Cardiac muscle cell (in vitro differentiated cells and primary cell): ENCODE results near the gene CR2. TPM values are rescaled to one million over a fixed set of nuclear protein-coding genes. Genes with fewer than 3 reads are reported as not detected.
"Not testable (repeated sequence)": the region's sequence is repeated elsewhere in the genome, so short reads cannot be mapped to it uniquely, and the experiment has no call there.

Experiments used
- DNase-seq, 2 donors: peaks; one replicate each; pipeline versions ENCODE4 v3.0.0 to v3.0.0-alpha.2; 2010 to 2017; ENCODE audit warnings: low read depth in 1 of 2, low spot score in 1 of 2
- H3K27ac ChIP-seq: fragments of 200-600 bp; sonication (generic); 2 replicates; pipeline ENCODE4 v1.5.1; 2016
- H3K27me3 ChIP-seq: fragments of 200-600 bp; sonication (generic); 2 replicates; pipeline ENCODE4 v1.6.0; 2016; ENCODE audit warnings: control low read depth
- H3K36me3 ChIP-seq: fragments of 200-600 bp; sonication (generic); 2 replicates; pipeline ENCODE4 v1.5.1; 2016; ENCODE audit warnings: control low read depth
- H3K4me1 ChIP-seq: fragments of 200-600 bp; sonication (generic); 2 replicates; pipeline ENCODE4 v1.8.1; 2017; ENCODE audit warnings: low read depth, mild to moderate bottlenecking, mixed run types
- H3K4me3 ChIP-seq: fragments of 200-600 bp; sonication (generic); 2 replicates; pipeline ENCODE4 v1.5.1; 2016; ENCODE audit warnings: mild to moderate bottlenecking
- H3K9me3 ChIP-seq: fragments of 200-600 bp; sonication (generic); 2 replicates; pipeline ENCODE4 v1.5.1; 2017; ENCODE audit warnings: low read depth, mild to moderate bottlenecking, control low read depth
- polyA plus RNA-seq: library from polyadenylated mRNA; unstranded; fragments of >200 nt; fragmentation: Nextera tagmentation; extraction: Ambion mirVana; gene quantifications from 2 replicates; pipeline ENCODE4 v1.2.1, GENCODE V29; 2016
- total RNA-seq: library from RNA; depleted of rRNA; stranded (reverse); fragments of >200 nt; gene quantifications from 2 replicates; pipeline ENCODE4 v1.2.3, GENCODE V29; 2016
- TF ChIP-seq, protein P1 (sequence below): IDR thresholded peaks from 2 replicates; pipeline ENCODE4 v1.5.1; 2012; ENCODE audit warnings: low read depth, mild to moderate bottlenecking, low read length

Gene CR2
- total and polyA plus RNA-seq, 2 experiments from 2014 or later = not detected

DNA sequence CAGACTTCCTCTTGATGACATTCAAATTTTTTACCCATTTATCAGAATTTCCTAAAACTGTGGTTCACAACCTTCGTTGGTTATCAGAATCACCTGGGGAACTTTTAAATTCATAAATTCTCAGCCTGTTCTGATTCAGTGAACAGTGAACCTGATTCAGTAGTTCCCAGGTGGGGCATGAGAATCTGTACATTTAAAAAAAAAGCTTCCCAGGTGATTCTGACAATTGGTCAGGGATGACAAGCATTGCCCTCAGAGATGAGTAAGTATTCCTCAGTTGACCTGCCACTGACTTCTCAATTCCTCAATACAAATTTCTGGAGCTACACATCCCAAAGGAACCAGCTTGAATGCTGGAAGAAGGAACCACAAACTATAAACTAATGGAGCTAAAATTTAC lies 23.5 kb upstream of the CR2 start:
- TF ChIP-seq, protein P1, sequence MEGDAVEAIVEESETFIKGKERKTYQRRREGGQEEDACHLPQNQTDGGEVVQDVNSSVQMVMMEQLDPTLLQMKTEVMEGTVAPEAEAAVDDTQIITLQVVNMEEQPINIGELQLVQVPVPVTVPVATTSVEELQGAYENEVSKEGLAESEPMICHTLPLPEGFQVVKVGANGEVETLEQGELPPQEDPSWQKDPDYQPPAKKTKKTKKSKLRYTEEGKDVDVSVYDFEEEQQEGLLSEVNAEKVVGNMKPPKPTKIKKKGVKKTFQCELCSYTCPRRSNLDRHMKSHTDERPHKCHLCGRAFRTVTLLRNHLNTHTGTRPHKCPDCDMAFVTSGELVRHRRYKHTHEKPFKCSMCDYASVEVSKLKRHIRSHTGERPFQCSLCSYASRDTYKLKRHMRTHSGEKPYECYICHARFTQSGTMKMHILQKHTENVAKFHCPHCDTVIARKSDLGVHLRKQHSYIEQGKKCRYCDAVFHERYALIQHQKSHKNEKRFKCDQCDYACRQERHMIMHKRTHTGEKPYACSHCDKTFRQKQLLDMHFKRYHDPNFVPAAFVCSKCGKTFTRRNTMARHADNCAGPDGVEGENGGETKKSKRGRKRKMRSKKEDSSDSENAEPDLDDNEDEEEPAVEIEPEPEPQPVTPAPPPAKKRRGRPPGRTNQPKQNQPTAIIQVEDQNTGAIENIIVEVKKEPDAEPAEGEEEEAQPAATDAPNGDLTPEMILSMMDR = no peak
- no peaks in the 10 kb centered on the region for H3K4me1 ChIP-seq
- no peak overlapping the region for H3K27ac ChIP-seq
- no peak overlapping the region for H3K4me3 ChIP-seq
- no peaks in the 10 kb centered on the region for H3K36me3 ChIP-seq
- no peaks in the 10 kb centered on the region for H3K9me3 ChIP-seq
- peaks cover 1% of the 10 kb centered on the region for H3K27me3 ChIP-seq
- no peak for DNase-seq

DNA sequence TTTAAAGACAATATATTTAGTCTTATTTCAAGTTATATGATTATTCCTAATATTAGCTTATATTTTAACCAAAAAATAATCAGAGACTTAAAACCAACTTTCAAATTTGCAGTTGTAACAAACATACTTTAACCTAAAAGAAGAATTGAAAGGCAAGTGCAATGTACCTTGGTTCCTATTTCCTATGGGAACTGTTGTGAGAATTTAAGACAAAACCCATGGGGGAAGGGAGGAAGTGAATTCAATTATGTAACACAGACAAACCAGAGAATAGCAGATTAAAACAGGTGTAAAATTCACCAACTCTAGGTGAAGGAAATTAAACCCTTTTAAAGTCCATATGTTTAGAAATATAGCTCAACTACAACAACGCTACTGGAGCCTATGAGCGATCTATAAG lies 22.6 kb upstream of the CR2 start:
- no peak for DNase-seq
- Histone ChIP-seq H3K27me3 (peaks cover 4% of the 10 kb centered on the region), H3K27ac (no peak overlapping the region), H3K36me3 (no peaks in the 10 kb centered on the region), H3K9me3 (no peaks in the 10 kb centered on the region), H3K4me1 (no peaks in the 10 kb centered on the region), H3K4me3 (no peak overlapping the region)
- TF ChIP-seq, protein P1 = no peak

DNA sequence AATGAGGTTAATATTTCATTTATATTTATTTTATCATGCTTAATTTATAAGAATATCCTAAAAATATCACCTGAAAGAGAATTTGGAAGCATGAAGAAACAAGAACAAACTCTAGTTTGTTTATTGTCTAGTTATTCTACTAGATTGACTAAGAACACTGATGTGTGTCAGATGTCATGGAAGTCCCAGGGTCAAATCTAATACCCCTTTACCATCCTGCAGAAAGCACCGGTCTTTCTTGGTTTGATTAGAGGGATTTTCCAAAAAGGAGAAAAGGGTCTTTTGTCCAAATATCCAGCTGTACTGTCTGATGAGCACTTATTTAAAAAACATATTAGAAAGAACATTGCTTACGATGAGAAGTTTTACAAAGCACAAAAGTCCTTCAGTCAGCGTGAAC lies 20.7 kb upstream of the CR2 start:
- H3K27ac ChIP-seq = no peak overlapping the region
- no peaks in the 10 kb centered on the region for H3K4me1 ChIP-seq
- H3K36me3 ChIP-seq = no peaks in the 10 kb centered on the region
- H3K4me3 ChIP-seq = no peak overlapping the region
- no peak for DNase-seq
- no peaks in the 10 kb centered on the region for H3K9me3 ChIP-seq
- peaks cover 4% of the 10 kb centered on the region for H3K27me3 ChIP-seq
- TF ChIP-seq, protein P1 = no peak

DNA sequence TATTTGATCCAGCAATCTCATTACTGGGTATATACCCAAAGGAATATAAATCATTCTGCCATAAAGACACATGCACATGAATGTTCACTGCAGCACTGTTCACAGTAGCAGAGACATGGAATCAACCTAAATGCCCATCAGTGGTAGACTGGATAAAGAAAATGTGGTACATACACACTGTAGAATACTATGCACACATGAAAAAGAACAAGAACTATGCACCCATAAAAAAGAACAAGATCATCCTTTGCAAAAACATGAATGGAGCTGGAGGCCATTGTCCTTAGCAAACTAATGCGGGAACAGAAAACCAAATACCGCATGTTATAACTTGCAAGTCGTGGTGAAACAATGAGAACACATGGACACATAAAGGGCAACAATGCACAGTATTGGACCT lies 17.4 kb upstream of the CR2 start:
- not testable (repeated sequence) for H3K9me3 ChIP-seq, H3K27ac ChIP-seq, DNase-seq, H3K36me3 ChIP-seq, H3K4me1 ChIP-seq, H3K4me3 ChIP-seq
- H3K27me3 ChIP-seq = peaks cover 15% of the 10 kb centered on the region

DNA sequence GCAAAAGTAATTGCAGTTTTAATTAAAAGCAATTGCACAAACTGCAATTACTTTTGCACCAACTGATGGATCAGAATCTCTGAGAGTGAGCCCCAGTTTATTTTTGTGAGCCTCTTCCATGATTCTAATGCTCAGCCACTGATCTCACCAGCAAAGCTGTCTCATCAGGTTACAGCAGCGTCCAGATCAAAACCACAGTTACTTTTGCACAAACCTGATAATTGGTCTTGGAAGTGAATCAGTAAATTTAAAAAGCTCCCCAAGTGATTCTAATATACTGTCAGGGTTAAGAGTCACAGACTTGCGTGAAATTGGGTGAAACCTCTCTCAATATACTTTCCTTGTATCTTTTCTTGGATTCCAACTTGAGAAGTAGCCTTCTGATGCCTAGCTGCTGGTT lies 13.5 kb upstream of the CR2 start:
- TF ChIP-seq, protein P1 = no peak
- Histone ChIP-seq H3K36me3 (no peaks in the 10 kb centered on the region), H3K9me3 (no peaks in the 10 kb centered on the region), H3K4me1 (no peaks in the 10 kb centered on the region), H3K4me3 (no peak overlapping the region), H3K27ac (no peak overlapping the region), H3K27me3 (peaks cover 35% of the 10 kb centered on the region)
- no peak for DNase-seq

DNA sequence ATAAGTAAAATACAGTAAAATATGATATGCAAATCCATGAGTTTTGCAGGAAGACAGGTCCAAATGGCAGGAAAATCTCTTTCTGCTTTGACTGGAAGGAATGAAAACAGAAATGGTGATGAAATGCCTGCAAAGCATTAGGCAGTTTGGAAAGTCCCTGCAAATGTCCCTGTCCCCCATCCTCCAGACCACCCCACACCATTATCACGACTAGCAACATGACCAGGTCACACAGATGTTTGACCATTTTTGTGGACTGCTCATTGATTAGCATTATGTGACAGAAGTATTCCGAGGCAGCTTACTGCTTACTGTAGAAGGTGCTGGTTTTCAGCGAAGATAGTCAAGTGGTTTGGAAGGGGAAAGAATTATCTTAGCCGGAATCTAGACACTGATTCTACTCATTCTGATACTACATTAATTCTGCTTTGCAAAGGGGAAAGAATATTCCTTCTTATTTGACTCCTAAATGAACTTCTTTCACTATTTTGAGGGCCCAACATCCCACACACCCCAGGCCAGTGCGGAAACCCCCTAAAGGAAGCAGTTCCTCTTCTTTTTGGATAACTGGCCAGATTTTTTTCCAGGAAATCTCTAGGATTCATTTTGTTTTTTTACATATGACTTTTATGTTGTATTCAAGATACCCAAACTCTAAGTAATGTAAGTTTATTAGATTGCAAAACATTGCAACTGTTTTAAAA lies 9.5 kb upstream of the CR2 start:
- DNase-seq = no peak
- Histone ChIP-seq H3K27me3 (peaks cover 62% of the 10 kb centered on the region), H3K4me1 (no peaks in the 10 kb centered on the region), H3K4me3 (no peak overlapping the region), H3K36me3 (no peaks in the 10 kb centered on the region), H3K9me3 (no peaks in the 10 kb centered on the region), H3K27ac (no peak overlapping the region)
- TF ChIP-seq, protein P1 = no peak
